Measurements from ENCODE around the gene AVEN.

AVEN gene

DNA sequence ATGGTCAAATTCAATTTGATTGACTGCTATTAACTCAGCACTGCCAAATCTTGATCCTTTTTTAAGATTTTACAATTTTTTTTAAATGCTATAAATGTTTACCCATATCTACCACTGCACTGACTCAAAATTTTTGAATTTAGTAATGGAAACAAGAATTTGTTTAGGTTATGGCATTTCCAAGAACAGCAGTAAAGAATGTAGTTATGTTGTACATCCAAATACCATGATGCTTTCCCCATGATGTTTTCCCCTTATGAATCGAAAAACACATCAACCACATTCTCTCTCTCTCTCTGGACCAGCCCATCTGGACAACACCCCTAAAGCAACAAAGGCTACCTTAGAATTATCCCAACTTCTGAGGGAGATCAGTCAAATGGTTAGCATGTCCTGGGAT is 56.5 kb downstream of the AVEN start:
- no peak for DNase-seq

DNA sequence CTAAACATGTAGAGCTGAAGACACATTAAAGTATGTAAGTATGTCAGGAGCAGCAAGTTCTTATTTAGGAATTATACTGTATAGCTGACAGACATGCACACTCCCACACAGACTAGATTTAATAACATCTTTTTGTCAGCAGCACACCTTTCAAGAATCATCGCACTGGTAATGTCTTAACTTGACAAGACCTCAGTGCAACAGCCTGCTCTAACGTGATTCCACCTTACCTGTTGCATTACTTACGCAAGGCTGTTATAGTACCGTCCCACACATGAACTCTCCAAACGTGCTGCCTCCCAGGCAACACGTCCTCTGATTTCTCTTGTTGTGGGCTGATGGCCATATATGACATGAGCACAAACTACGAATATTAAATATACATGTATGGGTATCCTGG is 58.8 kb downstream of the AVEN start:
- DNase-seq = no peak

DNA sequence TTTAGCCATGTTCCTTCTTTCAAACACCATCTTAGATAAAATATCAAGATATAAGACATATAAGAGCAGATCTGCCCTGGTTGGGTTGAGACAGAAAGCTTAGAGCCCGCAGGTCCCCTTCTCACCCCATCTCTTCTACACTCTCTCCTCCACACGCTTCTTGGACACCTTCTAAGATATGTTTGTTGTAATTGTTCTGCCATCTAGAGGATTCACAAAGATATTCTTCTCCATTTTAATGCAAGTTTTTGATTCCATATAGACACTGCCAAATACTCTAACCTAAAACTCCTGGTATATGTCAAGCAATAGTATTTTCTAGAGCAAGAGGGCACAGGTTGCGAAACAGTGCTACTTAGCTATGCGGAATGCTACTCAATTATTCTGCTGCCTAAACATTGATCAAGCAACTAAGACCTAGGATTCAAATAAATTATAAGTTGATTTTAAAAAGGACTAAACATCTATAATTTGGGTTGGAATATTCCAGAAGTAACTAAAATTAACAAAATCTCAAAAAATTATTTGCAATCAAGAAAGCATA is 63.9 kb downstream of the AVEN start:
- DNase-seq = no peak

DNA sequence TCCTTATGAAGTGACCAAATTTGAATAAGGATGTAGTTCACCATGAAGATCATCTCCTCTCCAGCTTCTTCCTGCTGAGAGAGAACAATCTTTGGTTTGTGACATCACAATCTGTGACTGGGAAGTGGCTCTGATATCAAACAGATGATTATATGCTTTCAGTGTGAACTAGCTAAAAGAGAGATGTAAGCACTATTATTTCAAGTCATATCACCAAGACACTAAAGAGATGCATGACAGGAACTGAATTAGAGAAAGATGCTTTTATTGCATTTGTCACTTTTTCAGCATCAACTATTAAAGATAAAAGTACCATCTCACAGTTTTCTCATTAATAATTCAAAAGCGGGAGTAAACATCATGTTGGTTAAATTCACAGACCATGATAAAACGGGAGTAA is 67.2 kb downstream of the AVEN start:
- DNase-seq = no peak

DNA sequence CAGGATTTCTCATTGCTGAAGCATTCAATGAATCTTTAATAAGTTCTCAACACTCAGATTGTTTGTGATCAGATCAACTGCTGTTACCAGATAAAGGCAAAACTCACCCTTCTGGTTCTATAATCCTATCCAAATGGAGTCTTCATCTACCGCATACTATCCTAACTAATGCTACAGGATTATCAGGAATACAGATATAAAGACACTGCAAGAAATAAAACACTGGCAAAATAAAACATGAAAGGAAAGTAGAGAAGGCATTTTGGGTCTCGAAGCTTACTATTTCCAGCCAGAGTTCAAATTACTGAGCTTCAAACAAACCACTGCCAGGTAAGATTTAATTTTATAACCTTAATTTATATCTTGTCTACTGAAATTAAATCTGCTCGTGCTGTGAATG is 70.2 kb downstream of the AVEN start:
- DNase-seq = no peak

DNA sequence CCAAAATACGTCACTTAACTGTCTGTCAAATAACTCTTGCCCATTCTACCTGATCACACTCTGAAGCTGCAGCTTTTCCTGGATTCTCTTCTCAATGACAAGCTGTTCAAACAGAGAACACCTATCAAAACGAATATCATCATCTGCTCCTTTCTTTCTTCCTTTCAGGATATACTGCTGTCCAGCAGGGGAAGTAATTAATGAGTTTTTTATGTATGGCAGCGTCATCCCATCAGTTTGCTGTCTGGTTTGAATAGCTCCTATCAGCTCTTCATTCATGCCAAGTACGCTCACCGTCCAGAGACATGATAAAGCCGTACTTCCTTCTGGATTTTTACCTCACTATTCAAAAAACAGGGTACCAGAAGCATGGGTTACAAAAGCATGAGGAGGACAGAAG is 70.8 kb downstream of the AVEN start, which contains the start of gene CHRM5:
CHRM5 (plus strand) TSS at position 274 of the 400 bp plus-strand sequence. CDS start 94,221 bp downstream, outside the sequence.
- no peak for DNase-seq

DNA sequence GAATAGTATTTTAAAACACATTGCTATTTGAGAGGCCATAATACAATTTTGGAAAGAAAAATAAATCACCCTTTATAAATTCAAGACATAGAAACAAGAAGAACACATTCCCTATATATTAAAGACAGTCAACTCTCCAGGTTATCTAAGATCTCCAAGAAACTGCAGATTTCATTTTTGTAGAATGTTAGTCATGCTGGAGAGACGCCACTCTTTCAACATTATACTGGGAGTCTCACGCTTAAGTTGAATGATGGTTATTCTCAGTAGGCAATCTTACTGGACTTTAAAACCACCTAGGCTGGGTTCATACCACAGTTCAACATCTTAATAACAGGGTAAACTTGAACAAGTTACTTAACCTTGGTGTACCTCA is 74.4 kb downstream of the AVEN start:
- no peak for DNase-seq

DNA sequence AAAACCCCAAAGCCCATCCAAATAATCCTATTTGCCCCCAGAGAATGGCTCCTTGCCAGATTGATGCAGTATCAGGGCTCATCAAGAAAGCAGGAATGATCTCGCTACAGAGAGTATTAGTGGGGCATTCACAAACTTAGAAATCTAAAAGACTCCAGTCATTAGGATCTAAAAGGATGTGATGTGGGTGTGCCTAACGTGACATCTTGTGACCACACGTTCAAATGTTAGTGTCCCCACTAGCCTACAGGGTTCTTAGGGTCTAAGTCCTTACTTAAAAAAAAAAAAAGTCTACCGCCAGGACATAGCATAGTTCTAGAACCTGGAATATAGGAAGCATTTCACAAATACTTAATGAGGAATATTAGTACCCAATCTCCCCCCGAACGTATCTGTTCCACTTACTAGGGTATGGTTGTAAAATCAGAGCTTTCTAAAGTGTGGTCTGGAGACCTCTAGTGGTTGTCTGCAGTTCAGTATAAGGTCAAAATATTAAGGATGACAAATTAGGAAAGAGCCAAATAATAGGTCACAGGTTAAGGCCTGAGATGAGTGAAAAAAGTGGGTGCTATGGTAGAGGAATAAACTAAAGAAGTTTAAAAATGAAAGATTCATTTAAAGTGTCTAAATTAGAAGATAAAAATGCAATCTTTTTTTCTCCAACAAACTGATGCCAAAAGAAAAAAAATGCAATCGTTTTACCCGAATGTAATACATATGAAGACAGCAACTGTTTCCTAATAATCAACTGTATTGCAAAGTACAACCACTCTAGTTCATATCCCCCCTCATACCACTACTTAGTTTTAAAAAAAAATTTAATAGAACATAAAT is 75.0 kb downstream of the AVEN start:
- DNase-seq = no peak

DNA sequence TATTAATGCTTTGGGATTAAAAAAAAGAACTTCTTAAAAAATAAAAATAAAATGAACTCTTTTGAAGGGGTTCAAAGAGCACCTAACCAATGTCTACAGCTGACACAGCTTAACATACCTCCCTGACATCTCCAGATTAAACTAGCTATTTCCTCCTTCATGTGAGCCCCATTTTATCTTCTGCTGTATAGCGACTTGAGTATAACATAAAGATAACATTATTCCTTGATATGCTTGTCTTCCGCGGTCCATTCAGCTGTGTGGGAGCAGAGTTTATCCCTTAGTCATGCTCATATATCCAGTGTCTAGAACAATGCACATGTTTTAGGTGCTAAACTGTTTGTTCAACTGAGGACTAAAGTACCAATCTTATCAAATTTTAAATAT is 78.5 kb downstream of the AVEN start:
- no peak for DNase-seq

DNA sequence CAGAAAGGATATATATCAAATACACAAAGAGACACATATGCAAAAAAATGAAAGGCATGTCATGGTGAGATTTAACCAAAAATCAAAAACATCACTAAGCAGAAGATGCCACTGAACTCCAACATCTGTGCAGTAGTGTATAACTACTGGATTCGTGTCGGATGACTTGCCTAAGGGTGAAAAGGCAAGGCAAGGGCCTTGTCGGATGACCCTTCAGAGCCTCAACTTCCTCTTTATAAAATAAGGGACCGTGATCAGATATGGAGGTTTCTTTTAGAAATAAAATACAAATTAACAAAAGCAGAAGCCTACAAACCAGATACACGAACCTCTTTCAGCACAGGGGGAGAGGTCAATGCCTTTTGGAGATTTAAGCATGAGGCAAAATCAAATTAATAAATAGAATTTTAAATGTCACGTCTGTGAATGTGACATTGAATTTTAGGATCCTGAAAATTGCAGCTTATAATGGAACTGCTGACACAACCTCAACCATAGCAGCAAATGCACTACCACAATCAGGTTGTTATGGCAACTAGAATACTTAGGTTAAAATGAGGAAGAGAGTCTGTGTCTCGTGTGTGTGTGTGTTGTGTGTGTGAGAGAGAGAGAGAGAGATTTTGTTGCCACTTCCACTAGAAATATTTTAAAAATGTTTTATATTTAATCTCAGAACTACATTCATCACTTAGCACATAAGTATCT is 79.0 kb downstream of the AVEN start:
- DNase-seq = no peak

DNA sequence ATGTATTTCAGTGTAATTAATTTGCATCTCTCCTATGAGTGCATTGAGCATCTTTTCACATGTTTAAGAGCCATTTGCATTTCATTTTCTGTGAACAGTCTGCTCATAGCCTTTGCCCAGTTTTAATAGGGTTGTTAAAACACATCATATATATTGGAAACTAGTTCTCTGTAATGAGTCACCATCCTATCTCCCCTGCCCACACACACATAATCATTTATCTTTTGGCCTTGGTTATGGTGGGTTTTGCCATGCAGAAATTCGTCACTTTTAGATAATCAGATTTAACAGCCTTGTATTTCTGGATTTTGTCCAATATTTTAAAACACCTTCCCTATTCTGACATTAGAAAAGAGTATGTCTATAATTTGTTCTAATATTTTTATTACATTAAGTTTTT is 82.6 kb downstream of the AVEN start:
- no peak for DNase-seq

DNA sequence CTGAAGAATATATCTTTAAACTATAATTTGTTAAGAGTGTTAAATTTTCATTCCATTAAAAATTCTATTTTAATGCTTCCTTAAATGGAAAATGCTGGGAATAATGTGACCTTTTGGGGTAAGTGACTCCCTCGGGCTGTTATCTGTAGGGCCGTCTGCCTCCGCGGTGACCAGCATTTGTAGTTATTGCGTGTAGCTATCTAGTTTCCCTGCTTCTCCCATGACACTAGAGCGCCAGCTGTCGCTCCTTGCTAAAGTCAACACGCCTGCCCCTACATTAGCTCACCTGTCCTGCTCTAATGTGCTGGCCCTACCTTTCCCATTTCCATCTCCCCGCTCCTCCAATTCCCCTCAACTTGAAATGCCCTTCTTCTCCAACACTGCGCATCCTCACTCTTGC is 83.1 kb downstream of the AVEN start:
- no peak for DNase-seq

DNA sequence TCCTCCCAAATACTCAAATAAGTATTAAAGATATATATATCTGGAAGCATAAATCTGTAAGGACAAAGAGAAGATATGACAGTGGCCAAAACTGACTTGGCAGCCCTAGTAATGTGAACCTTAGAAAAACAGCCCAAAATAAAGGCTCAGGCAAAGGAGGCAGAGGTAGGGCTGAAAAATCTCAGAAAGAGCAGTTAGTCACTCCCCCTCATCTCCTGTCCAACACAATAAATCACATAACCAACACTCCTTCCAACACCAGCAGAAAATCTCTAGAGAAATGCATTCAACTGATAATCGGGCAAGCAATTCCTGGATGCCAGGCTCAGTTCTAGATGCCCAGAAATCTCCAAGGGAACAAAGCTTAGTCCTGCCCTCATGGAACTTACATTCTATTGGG is 92.9 kb downstream of the AVEN start:
- no peak for DNase-seq

DNA sequence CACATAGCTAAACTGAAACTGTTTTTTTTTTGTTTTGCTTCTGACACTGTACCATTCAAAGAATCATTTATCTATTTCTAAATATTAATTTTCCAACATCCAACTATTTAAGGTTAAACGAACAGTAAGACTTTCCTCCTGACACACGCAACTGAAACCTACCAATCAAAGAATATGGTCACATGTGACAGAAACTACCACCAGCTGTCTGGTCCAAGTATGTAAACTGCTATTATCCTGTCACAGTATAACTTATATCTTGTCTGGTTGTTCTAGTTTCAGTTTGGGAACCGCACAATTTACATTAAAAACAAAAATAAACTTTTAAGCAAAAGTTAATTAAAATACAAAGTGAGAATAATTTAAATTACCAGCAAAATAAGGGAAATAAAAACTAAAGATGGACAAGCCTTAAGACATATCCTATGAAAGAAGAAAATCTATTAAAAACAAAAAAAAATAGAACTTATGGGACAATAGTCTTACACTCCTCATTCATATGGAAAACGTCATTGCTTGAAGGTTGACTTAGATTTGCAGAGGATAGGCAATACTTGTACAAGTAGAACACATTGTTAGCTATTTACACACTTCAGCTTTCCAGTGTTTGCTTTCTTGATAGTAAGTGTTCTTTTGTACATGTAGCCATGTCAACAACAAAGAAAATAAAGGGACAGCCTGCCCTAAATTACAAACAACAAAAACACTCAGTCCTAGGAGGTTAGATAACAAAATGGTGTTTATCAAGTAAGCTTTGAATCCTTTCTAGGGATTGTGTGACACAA is 97.5 kb downstream of the AVEN start:
- no peak for DNase-seq

DNA sequence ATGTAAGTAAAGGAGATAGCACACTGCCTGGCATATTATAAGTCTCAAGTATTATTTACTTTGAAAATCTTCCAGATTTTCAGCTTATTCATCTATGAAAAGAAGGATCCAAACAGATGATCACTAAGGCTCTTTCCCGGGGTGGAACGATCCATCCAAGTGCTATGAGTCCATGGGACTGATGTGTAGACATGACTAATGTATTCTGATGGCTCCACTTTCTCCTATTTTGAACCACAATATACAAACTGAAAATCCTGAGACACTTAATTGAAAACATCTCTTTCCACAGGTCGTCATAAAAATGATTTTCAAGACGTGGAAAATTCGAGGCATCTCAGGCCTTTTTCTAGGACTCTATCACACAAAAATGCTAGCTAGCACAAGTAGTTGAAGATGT is 104.1 kb downstream of the AVEN start:
- no peak for DNase-seq

DNA sequence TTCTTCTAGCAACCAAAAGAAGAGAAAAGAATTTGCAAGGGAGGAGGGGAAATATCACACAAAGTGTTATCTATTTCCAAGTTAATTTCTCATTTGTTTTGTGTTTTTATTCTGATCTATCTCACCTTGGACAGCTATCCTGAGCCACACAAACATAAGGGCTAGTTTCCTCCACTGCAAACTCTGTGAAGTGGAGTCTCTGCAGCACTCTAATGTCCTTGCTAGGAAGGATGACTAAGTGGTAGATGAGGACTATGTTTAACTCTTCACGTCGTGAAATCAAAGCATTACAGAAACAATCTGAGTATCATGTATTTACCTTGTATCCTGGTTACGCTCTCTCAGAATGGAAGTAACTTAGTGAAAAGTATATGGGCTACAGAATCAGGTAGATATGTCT is 104.6 kb downstream of the AVEN start:
- no peak for DNase-seq

DNA sequence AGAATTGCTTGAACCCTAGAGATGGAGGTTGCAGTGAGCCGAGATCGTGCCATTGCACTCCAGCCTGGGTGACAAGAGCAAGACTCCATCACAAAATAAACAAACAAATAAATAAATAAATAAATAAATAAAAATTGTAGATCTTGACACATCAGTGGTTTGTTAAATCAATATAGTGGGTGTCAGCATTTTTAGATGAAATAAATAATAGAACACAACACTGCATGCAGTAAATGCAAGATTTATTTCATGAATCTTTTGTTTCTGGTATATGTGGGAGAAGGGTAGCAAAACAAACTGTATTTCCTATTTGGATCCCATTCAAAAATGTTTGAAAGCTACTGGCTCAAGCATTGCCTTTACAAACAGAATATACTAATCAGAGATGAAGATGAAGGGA is 106.3 kb downstream of the AVEN start:
- no peak for DNase-seq

DNA sequence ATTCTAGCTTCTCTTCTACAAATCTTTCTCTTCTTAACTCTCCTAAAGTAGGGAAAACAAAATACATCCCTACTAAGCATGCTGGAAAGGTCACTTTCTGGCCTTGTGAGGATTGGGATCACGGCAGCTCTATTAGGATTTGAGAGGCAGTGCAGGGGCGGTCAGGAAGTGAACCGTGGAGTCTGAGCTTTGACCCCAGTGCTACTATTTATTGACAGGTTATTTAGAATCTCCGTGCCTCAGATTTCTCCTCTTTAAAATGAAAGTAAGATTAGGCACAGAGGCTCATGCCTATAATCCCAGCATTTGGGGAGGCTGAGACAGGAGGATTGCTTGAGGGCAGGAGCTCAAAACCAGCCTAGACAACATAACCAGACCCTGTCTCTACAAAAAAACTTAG is 112.7 kb downstream of the AVEN start:
- DNase-seq = no peak

DNA sequence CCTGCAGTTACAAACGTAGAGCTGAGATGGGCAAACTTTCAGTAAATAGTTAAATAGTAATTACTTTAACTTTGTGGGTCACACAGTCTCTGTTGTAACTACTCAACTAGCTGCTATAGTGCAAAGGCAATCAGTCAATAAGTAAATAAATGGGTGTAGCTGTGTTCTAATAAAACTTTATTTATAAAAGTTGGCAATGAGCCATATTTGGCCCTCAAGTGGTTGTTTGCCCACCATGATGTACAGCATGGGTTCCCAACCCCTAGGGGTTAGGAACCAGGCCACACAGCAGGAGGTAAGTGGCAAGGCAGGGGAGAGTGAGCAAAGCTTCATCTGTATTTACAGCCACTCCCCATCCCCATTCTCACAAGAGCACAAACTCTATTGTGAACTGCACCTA is 115.6 kb downstream of the AVEN start:
- DNase-seq = no peak

DNA sequence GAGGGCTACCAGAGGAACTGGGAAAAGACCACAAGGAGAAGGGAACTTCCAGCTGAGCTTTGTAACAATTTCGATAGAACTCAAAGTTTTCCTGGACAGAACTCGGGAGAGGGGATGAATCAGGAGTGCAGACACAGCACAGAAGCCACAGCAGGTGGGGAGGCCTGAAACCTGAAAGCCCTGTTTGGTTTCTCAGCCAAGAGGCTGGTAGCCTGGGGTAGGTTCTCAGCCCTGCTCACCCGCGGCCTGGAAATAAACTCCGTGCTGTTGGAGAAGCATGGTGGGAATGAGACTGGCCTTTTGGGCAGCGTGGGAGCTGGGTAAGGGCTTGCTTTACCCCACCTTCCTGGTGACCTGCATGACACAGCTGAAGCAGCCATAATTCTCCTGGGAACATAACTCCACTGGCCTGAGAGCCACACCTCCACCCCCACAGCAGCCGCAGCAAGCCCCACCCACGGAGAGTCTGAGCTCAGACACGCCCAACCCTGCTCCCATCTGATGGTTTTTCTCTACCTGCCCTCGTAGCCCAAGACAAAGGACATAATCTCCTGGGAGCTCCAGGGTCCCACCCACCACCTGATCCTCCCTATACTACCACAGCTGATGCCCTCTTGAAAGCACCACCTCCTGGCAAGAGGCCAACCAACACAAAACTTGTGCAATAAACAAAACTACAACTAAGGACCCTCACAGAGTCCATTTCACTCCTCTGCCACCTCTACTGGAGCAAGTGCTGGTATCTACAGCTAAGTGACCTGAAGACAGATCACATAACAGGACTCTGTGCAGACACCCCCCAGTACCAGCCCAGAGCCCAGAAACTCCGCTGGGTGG is 123.2 kb downstream of the AVEN start:
- no peak for DNase-seq

DNA sequence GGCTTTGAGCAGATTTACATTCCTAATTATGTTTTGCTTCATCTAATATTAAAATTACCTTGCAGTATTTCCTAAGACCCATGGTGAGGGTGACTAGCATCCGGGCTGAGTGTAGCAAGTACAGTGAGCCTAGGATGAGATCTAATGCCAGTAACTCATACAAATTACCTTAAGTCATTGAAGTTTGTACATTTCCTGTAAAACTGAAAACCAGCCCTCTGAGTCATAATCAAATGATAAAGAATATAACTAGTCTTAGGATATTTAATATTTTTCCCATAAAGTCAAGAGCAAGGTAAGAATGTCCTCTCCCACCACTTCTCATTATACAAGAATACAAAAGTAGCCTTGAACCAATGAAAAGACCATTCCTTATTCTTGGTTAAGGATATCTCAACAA is 125.5 kb downstream of the AVEN start:
- no peak for DNase-seq

DNA sequence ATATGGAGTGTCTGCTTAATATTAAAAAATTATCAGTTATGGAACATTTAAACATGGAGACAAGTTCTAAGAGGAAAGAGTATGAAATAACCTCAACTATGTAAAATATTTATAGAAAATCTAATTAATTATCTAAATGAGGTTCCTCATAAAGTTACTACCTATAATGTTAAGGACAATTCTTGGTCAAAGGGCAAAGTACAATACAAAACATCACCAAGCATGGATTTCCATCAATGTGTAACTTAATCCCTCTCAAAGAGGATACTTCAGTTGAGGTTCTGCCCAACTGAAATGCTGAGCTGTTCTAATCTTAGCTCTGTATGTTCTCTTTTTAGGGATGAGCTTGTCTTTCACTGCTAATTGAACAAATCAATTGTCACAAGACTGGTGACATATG is 126.7 kb downstream of the AVEN start:
- DNase-seq = no peak

DNA sequence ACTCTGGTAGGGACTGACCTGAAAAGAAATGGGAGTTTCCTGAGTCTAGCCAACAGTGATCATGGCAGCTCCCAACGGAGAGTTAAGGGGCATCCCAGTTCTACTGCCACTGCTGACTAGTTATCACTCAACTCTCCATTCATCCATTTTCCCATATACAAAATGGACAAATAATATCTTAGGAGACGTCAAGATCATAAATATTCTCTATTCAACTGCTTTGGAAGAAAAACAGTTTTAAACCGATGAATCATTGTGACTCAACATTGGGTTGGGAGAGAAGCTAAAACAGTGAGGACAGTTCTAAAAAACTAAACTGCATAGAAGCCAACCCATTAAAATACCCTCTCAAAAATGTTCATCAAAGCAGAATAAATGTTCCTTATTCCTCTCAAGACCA is 128.3 kb downstream of the AVEN start:
- no peak for DNase-seq
